ENCODE data around the gene ACTL6B. TPM values are rescaled to one million over a fixed set of nuclear protein-coding genes. Genes with fewer than 3 reads are reported as not detected.

ACTL6B gene
- total and polyA plus RNA-seq, 8 donors = 0.23 to 7.7 (median 0.62) TPM

DNA sequence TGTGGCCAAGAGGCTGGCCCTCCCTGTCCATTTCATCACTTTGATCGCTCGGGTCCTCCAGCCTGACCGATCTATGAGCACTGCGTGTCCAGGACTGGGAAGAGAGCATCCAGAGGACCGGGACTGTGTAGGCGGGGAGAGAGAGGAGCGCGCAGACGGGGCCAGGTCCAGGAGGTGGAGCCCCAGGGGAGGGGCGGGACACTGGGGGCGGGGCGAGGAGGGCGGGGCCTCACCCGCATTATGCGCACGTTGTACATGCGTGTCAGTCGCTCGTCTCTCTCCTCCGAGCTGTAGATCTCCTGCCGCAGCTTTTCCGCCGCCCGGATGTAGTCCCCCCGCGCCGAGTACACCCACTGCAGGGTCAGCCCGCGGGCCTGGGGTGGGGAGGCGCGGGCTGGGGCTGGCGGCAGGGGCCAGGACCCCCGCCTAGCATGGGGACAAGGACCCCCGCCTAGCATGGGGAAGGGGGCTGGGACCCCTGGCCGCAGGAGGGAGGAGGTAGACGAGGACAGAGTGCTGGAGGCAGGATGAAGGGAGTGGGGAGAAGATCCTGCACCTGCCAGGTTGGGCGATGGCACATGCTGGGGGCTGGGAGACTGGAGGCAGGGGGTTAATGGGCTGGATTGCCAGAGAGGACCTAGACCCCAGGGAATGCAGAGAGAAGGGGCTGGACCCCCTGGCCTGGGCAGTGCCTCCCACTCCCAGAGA is 29.6 kb downstream of the ACTL6B start:
- H3K27ac ChIP-seq = no peak overlapping the region
- H3K9me3 ChIP-seq = no peaks in the 10 kb centered on the region
- H3K4me3 ChIP-seq = peak overlapping the region in 1 of 4 donors; percentile 22
- DNase-seq (peak in 5 of 6 donors; percentile 40 to 79 (median 62)), ATAC-seq (peak; percentile 69 to 96 (median 94)), FAIRE-seq (no peak)
- H3K4me1 ChIP-seq = no peaks in the 10 kb centered on the region
- H3K36me3 ChIP-seq = no peaks in the 10 kb centered on the region
- intact Hi-C loops (cut with DNase I) = no loop called here
- no peak for TF ChIP-seq CTCF (IDR thresholded peaks at IDR 0.05)
- no peaks in the 10 kb centered on the region for H3K27me3 ChIP-seq
- WGBS, 2 donors = 33 to 38% methylated on average over 36 to 37 of the region's 37 CpGs

GRCh38 chr7:100626055-100626454 is 30.2 kb downstream of the ACTL6B start:
- Histone ChIP-seq H3K27ac (no peak overlapping the region), H3K27me3 (no peaks in the 10 kb centered on the region), H3K9me3 (no peaks in the 10 kb centered on the region), H3K4me3 (peak overlapping the region in 1 of 4 donors; percentile 22), H3K36me3 (no peaks in the 10 kb centered on the region), H3K4me1 (no peaks in the 10 kb centered on the region)
- ATAC-seq = no peak
- TF ChIP-seq CTCF (IDR thresholded peaks at IDR 0.05) = no peak
- no peak for DNase-seq
- 33% methylated on average over 3 of the region's 3 CpGs for WGBS, 2 donors
- intact Hi-C loops (cut with DNase I) = no loop called here
- no peak for FAIRE-seq

DNA sequence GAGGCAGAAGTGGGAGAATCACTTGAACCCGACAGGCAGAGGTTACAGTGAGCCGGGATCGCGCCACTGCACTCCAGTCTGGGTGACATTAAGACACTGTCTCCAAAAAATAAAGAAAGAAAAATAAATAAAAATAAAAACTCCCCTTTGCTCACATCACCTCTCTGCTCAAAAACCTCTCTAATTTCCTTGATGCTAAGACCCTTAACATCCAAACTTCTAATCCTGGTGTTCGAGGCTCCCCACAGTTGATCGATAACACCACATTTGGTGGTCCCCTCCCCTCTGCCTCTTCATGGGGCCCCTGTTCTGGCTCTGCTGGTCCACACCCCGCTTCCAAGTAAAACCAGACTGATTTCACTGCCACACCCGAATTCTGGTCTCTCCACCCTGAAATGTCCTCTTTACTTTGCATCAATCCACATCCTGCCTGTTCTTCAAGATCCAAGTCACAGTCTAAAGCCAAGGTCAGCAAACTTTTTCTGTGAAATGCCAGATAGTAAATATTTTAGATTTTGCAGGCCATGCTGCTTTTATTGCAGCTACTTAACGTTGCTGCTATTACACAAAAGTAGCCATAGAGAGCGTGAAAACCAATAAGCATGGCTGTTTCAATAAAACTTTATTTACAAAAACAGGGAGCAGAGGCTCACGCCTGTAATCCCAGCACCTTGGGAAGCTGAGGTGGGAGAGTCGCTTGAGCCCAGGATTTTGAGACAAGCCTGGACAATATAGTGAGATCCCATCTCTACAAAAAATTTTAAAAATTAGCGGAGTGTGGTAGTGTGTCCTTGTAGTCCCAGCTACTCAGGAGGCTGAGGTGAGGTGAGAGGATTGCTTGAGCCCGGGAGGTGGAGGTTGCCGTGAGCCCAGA is 32.1 kb downstream of the ACTL6B start:
- TF ChIP-seq CTCF (IDR thresholded peaks at IDR 0.05) = no peak
- no peak for ATAC-seq
- WGBS, 2 donors = 79 to 84% methylated on average over 15 of the region's 15 CpGs
- H3K27ac ChIP-seq = no peak overlapping the region
- no peak for FAIRE-seq
- intact Hi-C loops (cut with DNase I) = no loop called here
- DNase-seq = no peak
- H3K4me3 ChIP-seq = no peak overlapping the region
- no peaks in the 10 kb centered on the region for H3K27me3 ChIP-seq
- no peaks in the 10 kb centered on the region for H3K36me3 ChIP-seq
- no peaks in the 10 kb centered on the region for H3K9me3 ChIP-seq
- H3K4me1 ChIP-seq = no peaks in the 10 kb centered on the region

GRCh38 chr7:100621554-100621953 is 34.7 kb downstream of the ACTL6B start:
- DNase-seq (no peak), ATAC-seq (peak in 3 of 4 donors; percentile 18 to 61 (median 60)), FAIRE-seq (no peak)
- Histone ChIP-seq H3K4me3 (no peak overlapping the region), H3K27me3 (no peaks in the 10 kb centered on the region), H3K27ac (no peak overlapping the region), H3K36me3 (no peaks in the 10 kb centered on the region), H3K4me1 (no peaks in the 10 kb centered on the region), H3K9me3 (no peaks in the 10 kb centered on the region)
- TF ChIP-seq CTCF (IDR thresholded peaks at IDR 0.05) = no peak
- 53 to 55% methylated on average over 8 of the region's 8 CpGs for WGBS, 2 donors
- intact Hi-C loops (cut with DNase I) = no loop called here
